Measurements from ENCODE around the gene ATP8A1.

Gene ATP8A1

DNA sequence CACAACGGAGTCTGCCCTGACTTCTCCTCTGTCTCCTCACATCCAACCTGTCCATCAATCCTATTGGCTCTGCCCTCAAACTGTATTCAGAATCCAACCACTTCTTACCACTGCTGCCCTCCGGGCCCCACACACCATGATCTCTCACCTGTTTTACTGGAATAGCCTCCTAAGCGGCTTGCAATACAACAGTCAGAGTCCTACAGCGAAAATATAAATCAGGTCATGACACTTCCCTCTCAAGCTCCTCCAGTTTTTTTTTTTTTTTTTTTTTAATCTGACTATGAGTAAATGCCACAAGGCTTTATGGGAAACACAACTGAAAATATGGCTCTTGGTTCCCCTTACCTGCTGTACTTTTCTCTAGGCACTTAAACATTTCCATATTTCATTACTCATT is 216.8 kb downstream of the ATP8A1 start:
- TF ChIP-seq, protein P1, sequence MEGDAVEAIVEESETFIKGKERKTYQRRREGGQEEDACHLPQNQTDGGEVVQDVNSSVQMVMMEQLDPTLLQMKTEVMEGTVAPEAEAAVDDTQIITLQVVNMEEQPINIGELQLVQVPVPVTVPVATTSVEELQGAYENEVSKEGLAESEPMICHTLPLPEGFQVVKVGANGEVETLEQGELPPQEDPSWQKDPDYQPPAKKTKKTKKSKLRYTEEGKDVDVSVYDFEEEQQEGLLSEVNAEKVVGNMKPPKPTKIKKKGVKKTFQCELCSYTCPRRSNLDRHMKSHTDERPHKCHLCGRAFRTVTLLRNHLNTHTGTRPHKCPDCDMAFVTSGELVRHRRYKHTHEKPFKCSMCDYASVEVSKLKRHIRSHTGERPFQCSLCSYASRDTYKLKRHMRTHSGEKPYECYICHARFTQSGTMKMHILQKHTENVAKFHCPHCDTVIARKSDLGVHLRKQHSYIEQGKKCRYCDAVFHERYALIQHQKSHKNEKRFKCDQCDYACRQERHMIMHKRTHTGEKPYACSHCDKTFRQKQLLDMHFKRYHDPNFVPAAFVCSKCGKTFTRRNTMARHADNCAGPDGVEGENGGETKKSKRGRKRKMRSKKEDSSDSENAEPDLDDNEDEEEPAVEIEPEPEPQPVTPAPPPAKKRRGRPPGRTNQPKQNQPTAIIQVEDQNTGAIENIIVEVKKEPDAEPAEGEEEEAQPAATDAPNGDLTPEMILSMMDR (IDR thresholded peaks at IDR 0.05; ENCODE audit: extremely low read depth, insufficient read depth, missing control alignments) = no peak
- in situ Hi-C loops (cut with MboI; ENCODE audit: low pct_unique_long_range_greater_than_20kb, low sequenced_read_pairs, unreplicated experiment) = no loop called here
- DNase-seq (ENCODE audit: low spot score) = no peak

DNA sequence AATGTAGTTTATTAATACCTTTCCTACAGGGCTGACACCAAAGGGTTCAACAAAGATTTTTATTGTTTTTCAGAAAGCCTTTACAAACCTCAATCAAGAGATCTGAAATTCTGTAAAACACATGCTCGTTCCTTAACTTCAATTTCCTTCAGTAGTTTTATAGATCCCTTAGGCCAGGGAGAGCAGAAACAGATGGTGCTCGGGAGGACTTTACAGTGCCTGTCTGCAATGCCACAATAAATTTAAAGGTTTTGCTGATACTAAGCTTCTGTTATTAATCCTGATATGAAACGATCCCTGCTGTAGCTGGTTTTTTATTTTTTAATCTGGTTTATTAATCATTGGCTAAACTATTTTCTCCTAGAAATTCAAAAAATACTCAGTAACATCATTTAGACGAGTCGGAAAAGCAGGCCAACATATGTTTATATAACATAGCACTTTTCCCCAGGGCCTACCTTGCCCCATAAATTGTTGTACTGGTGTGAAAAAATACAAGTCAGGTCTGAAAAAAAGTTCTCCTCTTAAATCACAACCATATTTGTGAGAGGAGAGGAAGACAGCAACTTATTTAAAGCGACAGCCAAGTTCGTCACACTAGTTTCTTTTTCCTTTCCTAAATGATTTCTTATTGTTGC is 219.9 kb downstream of the ATP8A1 start:
- no peak for DNase-seq (ENCODE audit: low spot score)
- in situ Hi-C loops (cut with MboI; ENCODE audit: low pct_unique_long_range_greater_than_20kb, low sequenced_read_pairs, unreplicated experiment) = no loop called here
- TF ChIP-seq, protein P1 (IDR thresholded peaks at IDR 0.05; ENCODE audit: extremely low read depth, insufficient read depth, missing control alignments) = no peak

DNA sequence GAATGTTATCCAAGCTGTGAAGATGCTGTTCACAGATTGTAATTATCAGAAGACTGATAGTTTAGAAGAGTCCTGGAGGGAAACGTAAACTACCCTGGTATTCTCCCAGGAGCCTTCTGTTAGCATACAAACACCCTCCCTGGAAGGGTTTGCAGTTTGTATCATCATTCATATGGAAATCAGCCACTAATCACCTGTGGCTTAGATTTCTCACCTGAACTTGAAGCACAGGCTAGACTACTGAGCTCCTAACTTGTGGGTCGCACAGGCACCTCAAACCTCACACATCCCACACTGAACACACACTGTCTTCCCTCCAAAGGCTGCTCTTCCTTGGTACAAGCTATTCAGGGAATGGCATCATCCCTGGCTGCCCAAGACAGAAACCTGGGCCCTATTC is 228.9 kb downstream of the ATP8A1 start:
- no peak for DNase-seq (ENCODE audit: low spot score)
- TF ChIP-seq, protein P1 (IDR thresholded peaks at IDR 0.05; ENCODE audit: extremely low read depth, insufficient read depth, missing control alignments) = no peak
- in situ Hi-C loops (cut with MboI; ENCODE audit: low pct_unique_long_range_greater_than_20kb, low sequenced_read_pairs, unreplicated experiment) = no loop called here

DNA sequence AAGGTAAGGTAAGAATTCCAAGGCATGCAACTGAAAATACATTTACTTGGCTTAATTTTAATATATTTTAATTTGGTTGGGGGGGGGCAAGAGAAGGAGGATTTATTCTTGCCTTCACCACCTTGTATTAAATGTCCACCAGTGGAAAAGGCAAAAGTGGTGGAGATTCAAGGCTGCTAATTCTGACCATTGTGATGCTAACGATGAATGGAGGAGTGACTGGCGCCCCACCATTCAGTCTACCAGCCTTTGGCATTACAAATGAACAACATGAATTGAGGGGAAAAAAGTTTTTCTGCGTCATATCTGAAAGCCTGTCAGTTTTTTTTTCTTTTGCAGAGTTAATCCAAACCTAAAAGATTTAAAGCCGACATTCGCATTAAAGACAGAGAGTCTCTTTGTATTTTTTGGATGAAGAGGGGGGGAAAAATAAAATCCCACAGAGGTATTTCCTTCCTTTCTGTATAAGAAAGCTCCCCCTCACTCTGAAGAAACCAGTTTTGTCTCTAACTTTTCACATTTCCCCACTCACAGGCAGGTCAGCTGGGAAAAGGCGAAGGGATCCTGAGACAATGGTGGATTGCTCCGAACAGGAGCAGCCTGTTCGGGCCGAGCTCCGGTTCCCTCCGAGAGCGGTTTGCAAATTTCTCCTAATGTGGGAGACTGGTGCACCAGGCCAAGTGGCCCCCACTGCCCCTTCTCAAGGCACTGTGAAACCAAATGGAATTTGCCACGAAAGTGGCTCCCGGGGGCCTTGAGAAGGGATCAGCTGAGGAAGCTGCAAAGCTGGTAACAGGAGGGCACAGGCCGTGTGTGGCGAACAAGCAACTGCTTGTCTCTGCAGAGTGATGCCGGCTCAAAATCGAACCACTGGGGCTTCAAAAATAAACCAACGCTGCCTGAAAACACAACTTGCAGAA is 231.5 kb downstream of the ATP8A1 start:
- in situ Hi-C loops (cut with MboI; ENCODE audit: low pct_unique_long_range_greater_than_20kb, low sequenced_read_pairs, unreplicated experiment) = no loop called here
- TF ChIP-seq, protein P1 (IDR thresholded peaks at IDR 0.05; ENCODE audit: extremely low read depth, insufficient read depth, missing control alignments) = no peak
- no peak for DNase-seq (ENCODE audit: low spot score)

DNA sequence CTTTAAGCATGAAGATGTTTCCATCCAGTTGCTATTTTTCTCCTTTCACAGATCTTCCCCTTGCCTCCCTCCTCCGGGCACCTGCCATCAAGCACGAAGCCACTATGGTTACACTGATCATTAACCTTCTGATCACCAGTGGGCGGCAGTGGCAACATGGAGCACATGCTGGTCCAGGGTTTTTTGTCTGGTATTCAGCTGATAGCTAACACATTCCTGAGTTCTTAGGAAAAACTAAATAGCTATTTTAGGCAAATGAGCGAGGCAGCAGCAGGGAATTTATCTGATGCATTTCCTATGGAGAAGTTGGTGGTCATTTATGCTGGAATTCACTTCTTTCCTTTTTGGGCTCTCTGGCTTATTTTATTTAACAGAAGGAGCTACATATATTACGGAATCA is 236.8 kb downstream of the ATP8A1 start:
- in situ Hi-C loops (cut with MboI; ENCODE audit: low pct_unique_long_range_greater_than_20kb, low sequenced_read_pairs, unreplicated experiment) = no loop called here
- TF ChIP-seq, protein P1 (IDR thresholded peaks at IDR 0.05; ENCODE audit: extremely low read depth, insufficient read depth, missing control alignments) = no peak
- DNase-seq (ENCODE audit: low spot score) = no peak

DNA sequence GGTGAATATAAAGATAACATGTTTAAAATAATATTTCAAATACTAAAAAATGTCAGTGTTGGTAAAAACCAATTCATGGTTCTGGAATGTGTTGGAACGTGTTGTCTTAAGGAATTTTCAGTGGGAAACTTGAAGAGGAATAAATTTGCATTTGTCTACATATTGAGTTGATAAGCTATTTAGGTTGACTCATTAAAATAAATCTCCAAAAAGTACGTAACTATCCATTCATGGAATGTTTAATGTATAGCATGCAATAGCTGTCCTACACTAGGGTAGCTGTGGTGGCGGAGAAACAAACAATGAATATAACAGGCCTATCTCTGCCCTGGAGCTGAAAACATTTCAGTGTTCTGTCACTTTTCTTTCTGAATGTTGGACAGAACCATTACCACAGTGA is 239.4 kb downstream of the ATP8A1 start:
- DNase-seq (ENCODE audit: low spot score) = no peak
- TF ChIP-seq, protein P1 (IDR thresholded peaks at IDR 0.05; ENCODE audit: extremely low read depth, insufficient read depth, missing control alignments) = no peak
- in situ Hi-C loops (cut with MboI; ENCODE audit: low pct_unique_long_range_greater_than_20kb, low sequenced_read_pairs, unreplicated experiment) = no loop called here

Data from GM13977 (cell line).